PC-9 (cell line): Measurements from ENCODE around the gene PSMG4. TPM values are rescaled to one million over a fixed set of nuclear protein-coding genes. Genes with fewer than 3 reads are reported as not detected.

Source experiments
- BruUV-seq: library from RNA; stranded (reverse); fragments of 400-500 nt; replicated peaks from 2 replicates; lab custom pipeline; 2021; lab: Mats Ljungman, UMichigan
- CTCF ChIA-PET: fragments of 300-600 bp; sonication (Branson Sonifier 250); formaldehyde crosslinking; loops from one replicate; lab custom pipeline; 2022; ENCODE audit warnings: antibody characterized with exemption; lab: Charles Lee
- POLR2A ChIA-PET: fragments of 300-600 bp; sonication (Branson Sonifier 250); formaldehyde crosslinking; loops from one replicate; lab custom pipeline; 2022; ENCODE audit warnings: antibody characterized with exemption; ENCODE audit not compliant: unreplicated experiment; lab: Charles Lee
- DNase-seq, 2 experiments: peaks; one replicate each; pipeline versions ENCODE4 v3.0.0 to v3.0.0-alpha.2; 2015 to 2022; ENCODE audit warnings: mixed read lengths in 1 of 2
- H2AFZ ChIP-seq: fragments of 200-600 bp; sonication (generic); 2 replicates; pipeline ENCODE4 v1.8.1; 2017; ENCODE audit warnings: antibody characterized with exemption
- H3F3A ChIP-seq: fragments of 200-600 bp; sonication (generic); 2 replicates; pipeline ENCODE4 v1.8.1; 2017; ENCODE audit warnings: antibody characterized with exemption, mild to moderate bottlenecking, low read depth; ENCODE audit not compliant: insufficient read depth
- H3K27ac ChIP-seq: fragments of 200-600 bp; sonication (generic); 2 replicates; pipeline ENCODE4 v1.6.1; 2016; ENCODE audit warnings: mixed run types
- H3K27me3 ChIP-seq: fragments of 200-600 bp; sonication (generic); 2 replicates; pipeline ENCODE4 v1.6.1; 2016; ENCODE audit warnings: low read depth, mixed run types; ENCODE audit not compliant: insufficient read depth
- H3K36me3 ChIP-seq: fragments of 200-600 bp; sonication (generic); 2 replicates; pipeline ENCODE4 v1.6.1; 2016; ENCODE audit warnings: low read depth, mixed run types
- H3K4me1 ChIP-seq: fragments of 200-600 bp; sonication (generic); replicated peaks from 2 replicates; pipeline ENCODE4 v1.6.1; 2016; ENCODE audit warnings: mixed run types; ENCODE audit not compliant: insufficient read depth
- H3K4me2 ChIP-seq: fragments of 200-600 bp; sonication (generic); 2 replicates; pipeline ENCODE4 v1.6.1; 2017; ENCODE audit warnings: mixed run types
- H3K4me3 ChIP-seq: fragments of 200-600 bp; sonication (generic); 2 replicates; pipeline ENCODE4 v1.6.1; 2016; ENCODE audit warnings: mixed run types
- H3K79me2 ChIP-seq: fragments of 200-600 bp; sonication (generic); 2 replicates; pipeline ENCODE4 v1.6.1; 2017; ENCODE audit warnings: low read depth, mixed run types
- H3K9me2 ChIP-seq: fragments of 200-600 bp; sonication (generic); 2 replicates; pipeline ENCODE4 v1.8.1; 2017; ENCODE audit warnings: mild to moderate bottlenecking; ENCODE audit not compliant: insufficient read depth
- H3K9me3 ChIP-seq: fragments of 200-600 bp; sonication (generic); 2 replicates; pipeline ENCODE4 v1.8.1; 2016; ENCODE audit warnings: low read depth; ENCODE audit not compliant: insufficient read depth
- H4K20me1 ChIP-seq: fragments of 200-600 bp; sonication (generic); 2 replicates; pipeline ENCODE4 v1.8.1; 2017; ENCODE audit not compliant: insufficient read depth
- CTCF ChIP-seq: fragments of 200-600 bp; sonication (generic); conservative IDR thresholded peaks from 2 replicates; pipeline ENCODE4 v1.6.1; 2017; ENCODE audit warnings: mixed run types, antibody characterized with exemption, mild to moderate bottlenecking, moderate library complexity
- EZH2 ChIP-seq: fragments of 200-600 bp; sonication (generic); IDR thresholded peaks from 2 replicates; pipeline ENCODE4 v1.8.0; 2017; ENCODE audit warnings: antibody characterized with exemption, low read depth
- intact Hi-C: fragments of 100-400 bp; cut with micrococcal nuclease; formaldehyde crosslinking; loops from one replicate; pipeline ENCODE4 v1.10.0; 2022; ENCODE audit not compliant: unreplicated experiment
- total RNA-seq: library from RNA; stranded (reverse); gene quantifications from 2 replicates; pipeline ENCODE4 v1.2.3, GENCODE V29; 2021

Gene PSMG4
- total RNA-seq, 1 experiment from 2014 or later, result 33.8 TPM

GRCh38 chr6:3250231-3250675 is 8.5 kb upstream of the PSMG4 start:
- Histone ChIP-seq H3K79me2 (no peaks in the 10 kb centered on the region), H3K9me3 (no peaks in the 10 kb centered on the region), H3K4me2 (no peak overlapping the region), H3K36me3 (no peaks in the 10 kb centered on the region), H3K9me2 (no peaks in the 10 kb centered on the region), H2AFZ (no peak overlapping the region), H3K4me3 (no peak overlapping the region), H3K27ac (no peak overlapping the region), H3F3A (peaks cover 16% of the 10 kb centered on the region; the same call in 1 of the 2 replicates), H3K4me1 (peaks cover 15% of the 10 kb centered on the region), H3K27me3 (no peaks in the 10 kb centered on the region), H4K20me1 (no peaks in the 10 kb centered on the region)
- no peak for TF ChIP-seq CTCF
- TF ChIP-seq EZH2, result no peak
- ChIA-PET POLR2A (interaction anchor here (2.0 kb wide), 1 partner anchor 93 kb away, joined by 8 read pairs; the partner anchor contains the start of gene TUBB2A), CTCF (interaction anchor here (2.0 kb wide), 1 partner anchor 41 kb away, joined by 7 read pairs; no protein-coding TSS in a partner anchor)
- no TSS peak for BruUV-seq
- DNase-seq, result no peak
- intact Hi-C loops, result loop anchor here (2.0 to 5.0 kb wide), 3 partner anchors 87 to 253 kb away; partner anchors contain the start of gene NQO2

- POLR2A ChIA-PET, result interaction anchor here (0.6 to 2.0 kb wide), 3 partner anchors 95 to 1752 kb away, joined by 3 to 8 read pairs (median 3); partner anchors contain the start of genes RPP40 and TUBB2A
- Histone ChIP-seq H3K9me3 (no peaks in the 10 kb centered on the region), H3K27ac (0 out of 2 replicates have a peak overlapping the region, but pooled peaks have one; percentile 40), H3K27me3 (no peaks in the 10 kb centered on the region), H2AFZ (no peak overlapping the region), H3K36me3 (no peaks in the 10 kb centered on the region), H3K9me2 (no peaks in the 10 kb centered on the region), H4K20me1 (no peaks in the 10 kb centered on the region), H3K4me1 (peaks cover 15% of the 10 kb centered on the region), H3K4me2 (peak overlapping the region; percentile 75), H3F3A (peaks cover 16% of the 10 kb centered on the region; the same call in 1 of the 2 replicates), H3K4me3 (peak overlapping the region; percentile 5; the same call in 1 of the 2 replicates), H3K79me2 (no peaks in the 10 kb centered on the region)
- BruUV-seq, result no TSS peak
- DNase-seq, result peak; percentile 71 to 89
- intact Hi-C loops, result loop anchor here (1.0 to 5.0 kb wide), 5 partner anchors 89 to 254 kb away; partner anchors contain the start of genes BPHL, NQO2 and TUBB2A
- peak; percentile 93 for TF ChIP-seq CTCF
- no peak for TF ChIP-seq EZH2
- CTCF ChIA-PET, result interaction anchor here (0.6 to 2.0 kb wide), 7 partner anchors 11 to 103 kb away, joined by 3 to 7 read pairs (median 3); partner anchors contain the start of gene TUBB2A
Observed at GRCh38 chr6:3251462-3252314, 7.1 kb upstream of the PSMG4 start.

GRCh38 chr6:3252369-3252768 is 6.4 kb upstream of the PSMG4 start:
- Histone ChIP-seq H3K27ac (peak overlapping the region; percentile 64), H3F3A (peaks cover 16% of the 10 kb centered on the region; the same call in 1 of the 2 replicates), H3K9me2 (no peaks in the 10 kb centered on the region), H3K4me3 (peak overlapping the region; percentile 33; the same call in 1 of the 2 replicates), H3K36me3 (no peaks in the 10 kb centered on the region), H3K79me2 (no peaks in the 10 kb centered on the region), H3K4me1 (peaks cover 15% of the 10 kb centered on the region), H3K4me2 (peak overlapping the region; percentile 75), H2AFZ (no peak overlapping the region), H3K27me3 (no peaks in the 10 kb centered on the region), H3K9me3 (no peaks in the 10 kb centered on the region), H4K20me1 (no peaks in the 10 kb centered on the region)
- peak; percentile 78 to 79 for DNase-seq
- no TSS peak for BruUV-seq
- ChIA-PET POLR2A (interaction anchor here (0.5 to 2.0 kb wide), 3 partner anchors 95 to 771 kb away, joined by 3 to 8 read pairs (median 3); partner anchors contain the start of gene TUBB2A), CTCF (interaction anchor here (0.6 to 2.0 kb wide), 3 partner anchors 12 to 97 kb away, joined by 3 to 7 read pairs (median 3); no protein-coding TSS in a partner anchor)
- intact Hi-C loops, result loop anchor here (2.0 to 5.0 kb wide), 2 partner anchors 134 to 255 kb away; partner anchors contain the start of genes BPHL and NQO2
- TF ChIP-seq EZH2 (no peak), CTCF (no peak)
